CD4-positive, alpha-beta T cell treated with Interleukin-15 for 4 hours (primary cell): ENCODE measurements around the gene LPAR5.
"Not testable (repeated sequence)": the region's sequence is repeated elsewhere in the genome, so short reads cannot be mapped to it uniquely, and the experiment has no call there.

Experiments used
- DNase-seq: peaks from one replicate; pipeline ENCODE4 v3.0.0-alpha.2; 2020; ENCODE audit warnings: low spot score

LPAR5 gene

GRCh38 chr12:6606331-6607131 lies 29.2 kb downstream of the LPAR5 start:
- DNase-seq = peak; percentile 40

DNA sequence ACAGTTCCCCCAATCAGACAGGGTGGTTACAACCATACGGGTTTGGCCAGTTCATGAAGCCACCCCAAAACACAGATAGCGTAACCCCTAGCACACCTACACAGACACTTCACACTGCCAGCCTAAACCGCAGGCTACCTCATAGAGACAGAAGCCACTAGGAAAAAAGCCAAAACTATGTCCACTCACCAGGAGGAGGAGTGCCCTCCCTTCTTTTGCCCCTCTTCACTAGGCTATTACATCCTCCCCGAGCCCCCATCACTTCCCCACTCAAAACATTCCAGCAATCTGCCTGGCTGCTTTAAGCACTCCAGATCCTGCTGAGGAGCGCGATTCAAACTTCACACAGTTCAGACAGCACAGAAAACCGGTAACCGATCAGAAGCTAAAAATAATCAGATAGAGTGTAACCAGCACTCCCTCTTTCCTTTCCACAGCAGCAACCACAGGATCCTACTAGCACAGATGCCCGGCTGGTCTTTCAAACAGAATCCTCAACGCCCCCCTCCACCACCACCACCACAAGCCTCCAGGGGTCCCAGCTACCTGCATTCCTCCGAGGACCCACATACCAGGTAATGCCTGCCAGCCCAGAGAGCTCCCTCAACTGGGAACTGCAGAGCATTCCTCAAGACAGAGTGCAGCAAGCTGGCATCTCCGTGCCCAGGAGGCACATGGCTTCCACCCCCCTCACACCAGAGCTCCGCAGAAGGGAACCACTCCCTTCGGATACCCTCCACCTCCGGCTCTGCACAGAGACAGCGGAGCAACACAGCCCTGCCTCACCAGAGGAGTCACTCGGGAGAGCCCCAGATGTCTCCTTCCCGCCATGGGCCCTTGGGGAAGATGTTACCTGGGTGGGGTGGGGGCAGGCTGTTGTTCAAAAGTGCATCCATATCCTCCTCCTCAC lies 30.1 kb downstream of the LPAR5 start:
- peak; percentile 50 for DNase-seq

GRCh38 chr12:6604259-6605029 lies 31.3 kb downstream of the LPAR5 start:
- DNase-seq = no peak

DNA sequence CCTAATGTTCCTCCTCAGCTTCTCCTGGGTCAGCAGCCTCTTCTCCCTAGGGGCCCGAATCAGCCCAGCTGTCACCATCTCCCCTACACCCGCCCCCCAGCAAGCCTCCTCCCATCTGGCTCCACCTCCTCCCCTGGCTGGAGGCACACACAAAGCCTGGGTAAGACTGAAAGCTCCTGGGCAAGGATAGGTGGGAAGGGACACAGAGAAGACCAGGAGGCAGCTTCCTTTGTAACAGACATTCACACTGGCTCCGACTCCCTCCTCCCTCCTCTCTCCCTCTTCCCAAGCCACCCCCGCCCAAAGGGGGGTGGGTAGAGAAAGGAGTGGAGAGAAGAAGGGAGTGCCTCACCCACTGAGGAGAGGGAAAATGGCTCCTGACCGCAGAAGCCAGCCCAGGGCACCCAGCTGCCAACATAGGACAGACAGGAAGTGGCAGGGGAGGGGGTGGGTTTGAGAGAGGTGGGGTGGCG lies 32.6 kb downstream of the LPAR5 start:
- peak; percentile 37 for DNase-seq

GRCh38 chr12:6602526-6602925 lies 33.2 kb downstream of the LPAR5 start:
- no peak for DNase-seq

- DNase-seq = not testable (repeated sequence)
Measured at GRCh38 chr12:6595673-6596072, 40.1 kb downstream of the LPAR5 start.

GRCh38 chr12:6592087-6592486 lies 43.7 kb downstream of the LPAR5 start:
- DNase-seq = no peak

DNA sequence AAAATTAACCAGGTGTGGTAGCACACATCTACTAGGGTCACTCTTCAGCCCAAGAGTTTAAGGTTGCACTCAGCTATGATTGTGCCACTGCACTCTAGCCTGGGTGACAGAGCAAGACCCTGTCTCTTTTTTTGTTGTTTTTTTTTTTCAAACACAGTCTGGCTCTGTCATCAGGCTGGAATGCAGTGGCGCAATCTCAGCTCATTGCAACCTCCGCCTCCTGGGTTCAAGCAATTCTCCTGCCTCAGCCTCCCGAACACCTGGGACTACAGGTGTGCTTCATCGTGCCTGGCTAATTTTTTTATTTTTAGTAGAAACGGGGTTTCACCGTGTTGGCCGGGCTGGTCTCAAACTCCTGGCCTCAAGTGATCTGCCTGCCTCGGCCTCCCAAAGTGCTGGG lies 49.2 kb downstream of the LPAR5 start:
- DNase-seq = not testable (repeated sequence)

- no peak for DNase-seq
Measured at GRCh38 chr12:6584293-6584692, 51.5 kb downstream of the LPAR5 start.

GRCh38 chr12:6582959-6583358 lies 52.8 kb downstream of the LPAR5 start:
- DNase-seq = no peak

DNA sequence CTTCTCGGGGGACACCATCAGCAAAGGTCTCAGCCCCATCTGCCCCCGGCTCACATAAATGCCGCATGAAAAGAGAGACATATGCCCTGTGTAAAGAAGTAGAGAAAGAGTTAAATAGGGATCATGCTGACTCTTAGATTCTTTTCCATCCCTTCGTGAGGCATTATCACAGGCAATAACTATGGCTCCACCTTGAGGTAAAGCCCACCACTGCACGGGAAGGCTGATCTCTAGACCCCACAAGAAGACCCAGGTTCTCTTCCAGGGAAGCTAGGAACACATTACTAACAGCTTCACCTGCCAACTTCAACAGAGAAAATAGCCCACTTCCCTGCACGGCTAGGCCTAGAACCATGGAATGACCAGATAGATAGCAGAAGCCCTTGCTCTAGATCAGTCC lies 53.6 kb downstream of the LPAR5 start:
- DNase-seq = no peak

- no peak for DNase-seq
Measured at GRCh38 chr12:6575648-6576047, 60.1 kb downstream of the LPAR5 start.

DNA sequence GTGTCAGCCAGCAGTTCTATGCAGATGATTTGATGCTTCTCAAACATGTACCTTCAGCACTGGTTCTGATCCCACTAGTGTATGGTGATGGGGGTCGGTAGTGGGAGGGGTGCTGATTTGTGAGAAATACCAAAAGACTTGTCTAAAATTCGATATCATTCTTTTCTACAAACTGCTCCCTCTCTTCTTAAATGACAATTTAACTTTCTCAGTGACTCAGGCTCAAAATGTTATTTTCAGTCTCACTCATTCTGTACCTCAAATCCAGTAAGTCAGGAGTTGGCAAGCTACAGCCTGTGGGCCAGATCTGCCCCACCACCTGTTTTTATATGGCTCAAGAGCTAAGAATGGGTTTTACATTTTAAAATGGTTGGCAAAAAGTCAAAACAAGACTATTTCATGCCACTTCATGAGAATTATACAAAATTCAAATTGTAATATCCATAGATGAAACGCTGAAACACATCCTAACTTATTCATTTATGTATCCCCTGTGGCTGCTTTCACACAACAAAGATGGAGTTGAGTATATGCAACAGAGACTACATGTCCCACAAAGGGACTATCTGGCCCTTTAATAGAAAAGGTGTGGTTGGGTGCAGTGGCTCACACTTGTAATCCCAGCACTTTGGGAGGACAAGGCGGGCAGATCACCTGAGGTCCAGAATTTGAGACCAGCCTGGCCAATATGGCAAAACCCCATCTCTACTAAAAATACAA lies 61.0 kb downstream of the LPAR5 start:
- DNase-seq = no peak

- DNase-seq = no peak
Measured at GRCh38 chr12:6573001-6573400, 62.8 kb downstream of the LPAR5 start.

DNA sequence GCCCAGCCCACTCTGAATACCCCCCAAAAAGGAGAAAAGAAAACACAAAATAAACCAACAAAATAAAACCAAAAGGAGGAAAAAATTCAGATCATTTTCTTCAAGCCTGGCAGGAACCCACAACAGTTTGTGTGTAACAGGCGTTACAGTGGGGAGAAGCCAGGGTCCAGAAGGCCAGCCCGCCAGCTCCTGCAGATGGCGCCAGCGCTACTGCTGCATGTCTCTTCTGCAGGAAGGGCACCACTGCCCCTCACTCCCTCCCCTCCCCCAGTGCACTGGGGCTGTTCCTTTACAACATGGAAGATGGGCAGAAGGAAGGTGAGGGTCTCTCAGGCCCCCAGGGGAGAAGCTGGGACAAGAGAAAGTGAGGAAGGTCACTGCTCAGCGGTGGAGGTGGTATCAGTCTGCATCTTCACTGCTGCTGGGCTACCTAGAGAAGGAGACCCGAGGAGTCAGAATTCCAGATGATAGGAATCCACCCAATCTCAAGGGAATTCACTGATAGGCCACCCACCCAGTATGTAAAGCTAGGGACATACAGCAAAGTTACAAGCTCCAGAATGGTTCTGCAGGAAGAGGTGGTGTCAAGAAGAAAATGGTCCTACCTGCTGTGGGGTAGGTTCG lies 65.4 kb downstream of the LPAR5 start:
- DNase-seq = peak; percentile 32

DNA sequence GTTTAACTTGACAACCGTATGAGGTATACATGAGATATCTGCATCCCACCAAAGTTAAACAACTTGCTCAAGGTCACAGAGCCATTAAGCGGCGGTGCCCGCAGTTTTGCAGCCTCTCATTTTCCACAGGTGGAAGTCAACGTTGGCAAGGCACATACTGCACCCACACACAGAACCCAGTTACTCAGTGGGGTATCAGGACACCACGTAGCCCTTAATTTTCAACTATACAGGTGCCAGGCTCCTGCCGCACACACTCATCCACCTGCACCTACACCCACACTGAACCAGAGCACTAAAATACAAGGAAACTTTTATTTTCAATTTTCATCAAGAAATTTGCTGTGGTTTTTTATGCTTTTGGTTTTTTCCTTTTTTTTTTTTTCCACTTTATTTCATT lies 66.0 kb downstream of the LPAR5 start:
- no peak for DNase-seq

- no peak for DNase-seq
Measured at GRCh38 chr12:6569312-6569711, 66.4 kb downstream of the LPAR5 start.
